NCI-H2081 (cell line): Measurements from ENCODE around the gene SCYL2.
"Not testable (repeated sequence)": the region's sequence is repeated elsewhere in the genome, so short reads cannot be mapped to it uniquely, and the experiment has no call there.

Experiments
- DNase-seq, 2 experiments: peaks; one replicate each; lab custom pipeline; 2025; lab: John Stamatoyannopoulos, UW

Gene SCYL2

DNA sequence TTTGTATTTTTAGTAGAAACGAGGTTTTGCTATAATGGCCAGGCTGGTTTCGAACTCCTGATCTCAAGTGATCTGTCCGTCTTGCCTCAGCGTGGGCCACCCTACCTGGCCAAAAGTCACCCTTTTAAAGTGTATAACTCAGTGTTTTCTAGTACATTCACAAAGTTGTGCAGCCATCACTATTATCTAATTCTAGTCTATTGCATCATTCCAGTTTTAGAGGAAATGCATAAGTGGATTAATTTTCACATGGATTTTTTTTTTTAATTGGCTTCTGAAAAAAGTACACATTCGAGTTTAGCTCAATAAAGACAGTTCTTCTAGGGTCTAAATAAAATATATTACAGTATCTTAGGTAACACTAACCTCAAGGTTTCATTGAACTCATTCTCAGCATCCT is 3.8 kb upstream of the SCYL2 start:
- no peak for DNase-seq

DNA sequence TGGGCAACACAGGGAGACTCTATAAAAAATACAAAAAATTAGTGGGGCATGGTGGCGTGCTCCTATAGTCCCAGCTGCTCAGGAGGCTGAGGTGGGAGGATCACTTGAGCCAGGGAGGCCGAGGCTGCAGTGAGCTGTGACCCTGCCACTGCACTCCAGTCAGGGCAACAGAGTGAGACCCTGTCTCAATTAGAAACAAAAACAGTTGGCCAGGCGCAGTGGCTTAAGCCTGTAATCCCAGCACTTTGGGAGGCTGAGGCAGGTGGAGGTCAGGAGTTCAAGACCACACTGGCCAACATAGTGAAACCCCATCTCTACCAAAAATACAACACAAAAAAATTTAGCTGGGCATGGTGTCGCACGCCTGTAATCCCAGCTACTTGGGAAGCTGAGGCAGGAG is 1.9 kb upstream of the SCYL2 start:
- DNase-seq = not testable (repeated sequence)

DNA sequence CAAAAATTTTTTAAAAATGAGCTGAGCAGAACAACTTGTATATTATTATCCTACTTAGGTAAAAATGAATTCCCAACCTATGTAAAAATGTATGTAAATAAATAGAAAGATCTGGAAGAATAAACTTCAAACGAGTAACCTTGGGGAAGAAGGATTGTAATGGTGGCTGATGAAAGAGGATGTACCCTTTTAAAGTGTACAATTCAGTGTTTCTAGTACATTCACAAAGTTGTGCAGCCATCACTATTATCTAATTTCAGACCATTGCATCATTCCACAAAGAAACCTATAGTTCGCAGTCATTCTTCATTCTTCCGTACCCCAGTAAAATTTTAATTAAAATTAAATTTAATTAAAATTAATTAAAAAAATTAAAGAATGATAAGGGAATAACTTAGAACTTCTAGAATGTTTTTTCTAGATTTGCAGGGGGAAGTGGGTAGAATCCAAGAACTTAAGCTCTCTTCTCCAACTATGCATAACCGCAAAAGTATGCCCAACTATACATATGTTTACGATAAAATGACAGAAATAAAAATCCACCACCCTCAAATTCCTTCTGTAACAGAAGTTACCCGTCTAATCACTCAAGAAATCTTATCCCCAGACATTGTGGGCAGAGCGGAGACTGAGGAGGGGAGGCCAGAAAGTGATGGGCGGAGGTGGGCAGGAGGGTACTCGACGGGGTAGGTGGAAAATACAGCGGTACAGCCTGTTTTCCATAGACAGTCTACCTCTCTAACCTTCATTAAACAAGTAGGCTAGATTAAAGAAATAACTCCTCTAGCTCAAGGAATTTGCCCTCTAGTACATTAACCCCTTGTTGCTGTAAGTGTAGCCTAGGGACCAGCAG is 1.0 kb upstream of the SCYL2 start:
- no peak for DNase-seq

DNA sequence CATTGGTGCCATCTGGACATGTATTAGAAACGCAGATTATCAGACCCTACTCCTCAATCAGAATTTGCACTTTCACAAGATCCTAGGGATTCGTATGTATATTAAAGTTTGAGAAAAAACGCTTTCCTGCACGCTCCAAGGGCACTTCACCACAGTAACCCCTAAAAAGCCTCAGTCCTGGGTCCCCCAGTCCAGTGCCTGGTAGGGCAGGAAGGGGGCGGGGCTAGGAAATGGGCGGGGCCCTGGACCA is 467 bp upstream of the SCYL2 start:
- no peak for DNase-seq

DNA sequence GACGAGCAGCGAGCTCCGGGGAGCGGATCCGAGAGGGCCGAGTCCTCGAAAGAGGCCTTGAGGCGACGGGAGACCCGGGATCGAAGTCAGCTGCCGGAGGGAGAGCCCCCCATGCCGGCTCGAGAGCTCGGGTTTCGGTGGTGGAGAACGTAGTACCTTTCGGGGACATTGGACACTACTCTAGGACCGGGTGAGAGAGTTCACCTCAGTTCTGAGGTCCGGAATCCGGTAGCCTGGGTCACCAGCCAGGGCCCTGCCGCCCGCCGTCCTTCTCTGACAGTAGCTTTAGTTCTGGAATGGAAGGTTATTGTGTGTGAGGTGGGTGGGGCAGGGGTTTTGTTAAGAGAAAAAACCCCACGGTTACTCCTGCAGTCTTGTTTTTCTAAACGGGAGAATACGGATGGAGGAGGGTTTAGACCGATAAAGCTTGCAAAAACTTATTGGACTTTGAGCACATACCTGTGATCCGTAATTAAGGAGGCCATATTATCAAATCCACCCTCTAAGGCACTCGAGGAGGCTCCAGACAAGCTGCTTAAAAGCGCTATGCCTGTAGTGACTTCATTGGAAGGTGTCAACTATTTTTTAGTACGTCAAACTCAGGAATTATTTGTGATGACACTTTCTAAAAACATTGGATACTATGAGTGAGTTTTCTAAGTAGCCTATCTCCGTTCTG is 765 bp downstream of the SCYL2 start:
- DNase-seq = peak in 1 of 2 experiments; percentile 14

DNA sequence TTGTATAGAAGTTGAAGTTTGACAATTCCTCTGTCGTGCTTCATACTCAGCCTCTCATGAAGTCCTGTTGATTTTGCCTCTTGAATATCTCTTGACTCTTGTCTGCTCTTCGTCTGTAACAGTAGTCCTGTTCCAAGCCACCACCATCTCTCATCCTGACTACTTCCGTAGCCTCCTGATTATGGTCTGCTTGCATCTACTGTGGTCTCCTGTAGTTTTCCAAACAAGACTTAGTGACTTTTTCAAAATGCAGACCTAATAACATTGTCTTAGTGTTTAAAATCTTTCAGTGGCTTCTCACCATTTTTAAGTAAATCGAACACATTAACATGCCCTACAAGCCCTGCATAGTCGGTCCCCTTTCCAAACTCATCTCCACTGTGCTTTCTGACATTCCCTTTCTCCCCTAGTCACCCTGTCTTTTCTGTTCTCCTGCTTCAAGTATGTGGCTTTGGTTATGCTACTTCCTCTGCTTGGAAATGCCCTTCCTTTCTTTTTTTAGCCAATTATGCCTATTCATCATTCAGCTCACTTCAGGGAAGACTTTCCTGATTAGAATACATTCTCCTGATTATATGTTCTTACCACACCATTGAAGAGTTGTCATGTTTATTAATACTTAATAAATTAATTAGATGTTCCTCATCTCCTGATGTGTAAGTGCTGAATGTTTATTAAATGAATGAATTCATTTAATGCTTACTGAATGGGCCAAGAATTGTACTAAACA is 2.0 kb downstream of the SCYL2 start:
- DNase-seq = no peak

DNA sequence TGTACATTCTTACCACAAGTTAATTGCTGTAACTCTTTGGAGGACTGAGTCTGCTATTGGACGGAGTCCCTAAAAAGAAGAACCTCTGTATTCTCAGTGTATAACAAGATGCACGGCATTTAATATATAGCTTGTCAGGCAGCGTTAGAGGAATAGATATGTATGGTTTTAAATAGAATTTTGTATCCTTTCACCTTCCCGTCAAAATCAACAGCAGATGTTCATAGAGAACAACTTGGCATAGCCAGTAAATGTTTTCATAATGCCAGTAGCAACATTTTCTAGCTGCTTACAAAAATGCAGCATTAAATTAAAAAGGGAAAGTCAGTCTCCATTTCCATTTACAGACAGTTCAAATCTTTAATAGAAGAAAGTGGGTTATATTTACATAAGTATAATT is 6.8 kb downstream of the SCYL2 start:
- DNase-seq = no peak

DNA sequence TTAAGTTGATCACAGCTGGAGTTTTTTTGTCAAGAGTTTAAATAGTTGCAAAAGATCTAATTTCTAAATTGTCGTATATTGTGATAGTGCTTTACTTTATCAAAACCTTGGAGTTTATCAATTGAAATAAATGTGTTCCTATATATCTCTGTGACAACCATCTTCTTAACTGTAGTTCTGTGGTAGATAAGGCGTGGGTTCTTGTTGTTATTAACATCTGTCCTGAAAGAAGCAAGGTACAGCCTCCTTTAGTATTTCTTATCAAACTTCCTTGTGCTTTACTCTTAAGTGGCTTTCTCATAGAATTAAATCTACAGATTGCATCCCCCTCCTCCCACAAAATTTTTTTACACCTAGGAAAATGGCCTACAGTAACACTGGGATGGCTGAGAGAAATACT is 7.3 kb downstream of the SCYL2 start:
- no peak for DNase-seq

DNA sequence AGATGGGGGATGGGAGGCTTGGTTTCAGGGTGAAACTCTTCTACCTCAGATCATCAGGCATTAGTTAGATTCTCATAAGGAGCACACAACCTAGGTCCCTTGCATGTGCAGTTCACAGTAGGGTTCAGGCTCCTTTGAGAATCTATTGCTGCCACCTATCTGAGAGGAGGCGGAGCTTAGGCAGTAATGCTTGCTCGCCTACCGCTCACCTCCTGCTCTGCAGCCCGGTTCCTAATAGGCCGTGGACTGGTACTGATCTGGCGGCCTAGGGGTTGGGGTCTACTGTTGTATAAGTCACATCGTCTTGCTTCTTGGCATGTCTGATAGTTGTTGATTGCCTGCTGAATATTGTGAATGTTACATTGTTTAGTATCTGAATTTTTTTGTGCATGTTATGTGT is 12.2 kb downstream of the SCYL2 start:
- no peak for DNase-seq

DNA sequence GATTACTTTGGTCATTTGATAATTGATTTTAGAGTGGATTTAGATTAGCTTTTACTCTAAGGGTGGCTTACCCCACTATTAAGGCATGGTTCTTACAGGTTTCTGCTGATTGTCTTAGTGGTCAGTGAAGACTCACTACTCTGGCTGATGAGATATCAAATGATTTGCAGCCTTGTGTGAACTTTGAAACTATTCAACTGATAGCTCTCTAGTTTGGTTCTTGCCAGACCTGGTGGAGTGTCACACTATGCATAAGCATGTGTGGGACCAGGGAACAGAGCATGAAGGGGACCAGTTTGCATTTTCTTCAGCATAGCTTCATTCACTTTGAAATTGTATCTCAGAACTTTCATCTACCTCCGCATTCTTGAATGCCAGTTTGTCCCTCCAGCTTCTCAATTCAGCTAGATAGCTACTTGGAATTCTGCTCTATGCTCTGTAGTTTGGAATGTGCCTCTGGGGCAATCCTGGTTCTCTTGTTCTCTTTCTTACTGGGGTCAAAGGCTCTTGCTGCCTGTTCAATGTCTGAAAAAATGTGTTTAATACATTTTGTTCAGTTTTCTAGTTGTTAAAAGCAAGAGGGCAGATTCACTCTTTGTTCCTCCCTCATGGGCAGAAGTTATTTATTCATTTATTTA is 12.7 kb downstream of the SCYL2 start:
- no peak for DNase-seq

DNA sequence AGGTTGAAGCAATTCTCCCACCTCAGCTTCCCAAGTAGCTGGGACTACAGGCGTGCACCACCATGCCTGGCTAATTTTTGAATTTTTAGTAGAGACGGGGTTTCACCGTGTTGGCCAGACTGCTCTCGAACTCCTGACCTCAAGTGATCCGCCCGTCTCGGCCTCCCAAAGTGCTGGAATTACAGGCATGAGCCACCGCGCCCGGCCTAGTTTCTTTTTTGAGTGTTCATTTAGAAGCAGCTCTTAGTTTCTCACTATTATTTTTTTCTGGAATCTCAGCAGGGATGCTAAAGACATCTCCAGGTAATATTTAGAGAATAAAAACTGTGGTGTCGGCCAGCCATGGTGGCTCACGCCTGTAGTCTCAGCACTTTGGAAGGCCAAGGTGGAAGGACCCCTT is 17.6 kb downstream of the SCYL2 start:
- not testable (repeated sequence) for DNase-seq

DNA sequence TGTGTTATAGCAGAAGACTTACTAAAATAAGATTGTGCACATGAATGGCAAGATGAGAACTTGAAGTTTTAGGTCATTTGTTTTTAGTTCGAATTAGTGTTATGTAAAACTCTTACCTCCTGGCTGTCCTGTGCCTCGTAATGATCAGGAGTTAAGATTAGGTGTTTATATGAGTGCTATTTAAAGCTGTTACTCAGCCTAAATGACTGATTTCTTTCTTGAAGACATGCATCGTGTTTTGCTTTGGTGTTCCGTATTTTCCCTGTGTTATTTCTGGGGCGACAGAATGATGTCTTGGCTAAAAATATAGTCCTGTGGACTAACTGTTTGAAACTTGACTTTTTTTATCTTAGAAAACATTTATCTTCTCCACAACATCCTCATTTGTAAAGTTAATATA is 22.1 kb downstream of the SCYL2 start:
- no peak for DNase-seq

DNA sequence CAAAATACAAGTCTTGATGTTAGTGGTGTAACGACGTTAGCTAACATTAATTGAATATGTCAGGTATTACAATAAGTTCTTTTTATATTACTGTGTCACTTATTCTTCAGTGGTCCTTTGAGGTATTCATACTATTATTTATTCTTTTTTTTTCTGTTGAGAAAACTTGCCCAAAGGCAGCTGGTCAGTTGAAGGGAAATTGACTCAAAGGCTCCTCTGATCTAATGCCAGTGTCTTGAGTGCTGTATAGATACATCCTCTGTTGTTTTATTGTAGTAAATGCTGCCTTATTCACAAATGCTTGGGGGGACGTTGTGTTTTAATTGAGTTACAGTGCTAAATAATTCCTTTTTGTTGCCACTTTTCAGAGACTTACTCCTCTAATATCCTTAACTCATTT is 23.0 kb downstream of the SCYL2 start:
- no peak for DNase-seq

DNA sequence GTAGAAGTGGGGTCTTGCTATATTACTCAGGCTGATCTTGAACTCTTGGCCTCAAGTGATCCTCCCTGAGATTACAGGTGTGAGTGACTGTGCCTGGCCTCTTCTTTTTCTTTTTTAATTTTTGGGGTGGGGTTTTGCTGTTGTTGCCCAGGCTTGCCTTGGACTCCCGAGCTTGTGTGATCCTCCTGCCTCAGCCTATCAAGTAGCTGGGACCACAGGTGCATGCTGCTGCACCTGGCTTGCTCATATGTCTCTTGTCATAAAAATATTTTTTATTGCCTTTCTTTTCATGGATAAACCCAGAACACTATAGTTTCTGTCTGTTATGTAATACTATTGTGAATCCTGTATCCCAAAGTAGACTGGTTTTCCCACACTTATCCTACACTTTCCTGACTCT is 26.0 kb downstream of the SCYL2 start:
- DNase-seq = no peak

DNA sequence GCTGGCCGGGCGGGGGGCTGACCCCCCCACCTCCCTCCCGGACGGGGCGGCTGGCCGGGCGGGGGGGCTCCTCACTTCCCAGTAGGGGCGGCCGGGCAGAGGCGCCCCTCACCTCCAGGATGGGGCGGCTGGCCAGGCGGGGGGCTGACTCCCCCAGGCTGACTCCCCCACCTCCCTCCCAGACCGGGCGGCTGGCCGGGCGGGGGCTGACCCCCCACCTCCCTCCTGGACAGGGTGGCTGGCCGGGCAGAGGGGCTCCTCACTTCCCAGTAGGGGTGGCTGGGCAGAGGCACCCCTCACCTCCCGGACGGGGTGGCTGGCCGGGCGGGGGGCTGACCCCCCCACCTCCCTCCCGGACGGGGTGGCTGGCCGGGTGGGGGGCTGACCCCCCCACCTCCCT is 27.4 kb downstream of the SCYL2 start:
- not testable (repeated sequence) for DNase-seq

DNA sequence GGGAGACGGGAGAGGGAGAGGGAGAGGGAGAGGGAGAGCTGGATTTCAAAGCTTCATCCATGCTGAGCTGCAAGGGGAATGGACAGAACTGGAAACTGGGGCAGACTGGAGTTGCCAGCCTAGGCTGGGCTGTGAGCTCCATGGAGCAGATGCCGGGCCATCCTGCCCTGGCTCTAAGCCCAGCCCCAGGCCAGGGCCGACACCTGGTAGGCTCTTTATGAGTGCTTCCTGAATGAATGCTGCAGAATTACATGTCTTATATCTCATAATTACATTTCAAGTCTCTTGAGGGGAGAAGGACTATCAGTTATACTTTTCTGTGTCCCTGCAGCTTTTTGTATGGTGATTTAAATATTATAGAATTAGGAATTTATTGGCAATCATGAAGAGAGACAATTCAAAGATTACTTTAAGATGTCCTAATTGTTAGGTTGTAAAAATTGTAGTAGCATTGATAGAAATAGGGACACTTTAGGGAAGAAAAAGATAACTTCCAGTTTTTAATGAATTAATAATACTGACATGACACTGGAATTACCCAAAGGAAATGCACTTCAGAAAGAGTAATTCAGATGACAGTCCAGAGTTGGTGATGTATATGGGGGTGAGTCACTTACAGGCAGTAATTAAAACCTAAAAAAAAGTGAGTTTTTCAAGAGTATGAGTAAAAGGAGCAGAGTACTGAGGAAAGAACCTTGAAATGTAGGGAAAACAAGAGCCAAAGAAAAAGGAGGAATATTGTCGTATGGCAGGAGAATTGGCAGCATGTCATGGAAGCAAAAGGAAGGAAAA is 29.0 kb downstream of the SCYL2 start:
- no peak for DNase-seq

DNA sequence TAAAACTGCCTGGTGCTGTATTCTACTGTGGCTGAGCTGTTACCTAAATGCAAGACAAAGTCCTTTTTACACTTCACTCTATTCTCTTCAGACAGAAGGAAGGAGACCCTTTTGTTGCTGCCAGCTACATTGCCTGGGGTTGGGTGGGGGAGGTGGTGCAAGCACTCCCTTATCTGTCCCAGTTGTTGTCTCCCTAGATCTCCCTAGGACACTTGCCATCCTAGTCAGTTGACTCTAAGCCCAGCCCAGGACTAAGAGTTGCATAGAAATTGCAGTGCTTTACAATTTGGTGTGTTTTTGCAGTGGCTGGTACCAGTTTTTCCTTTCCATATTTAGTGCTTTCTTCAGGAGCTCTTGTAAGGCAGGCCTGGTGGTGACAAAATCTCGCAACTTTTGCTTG is 35.1 kb downstream of the SCYL2 start:
- DNase-seq = no peak

DNA sequence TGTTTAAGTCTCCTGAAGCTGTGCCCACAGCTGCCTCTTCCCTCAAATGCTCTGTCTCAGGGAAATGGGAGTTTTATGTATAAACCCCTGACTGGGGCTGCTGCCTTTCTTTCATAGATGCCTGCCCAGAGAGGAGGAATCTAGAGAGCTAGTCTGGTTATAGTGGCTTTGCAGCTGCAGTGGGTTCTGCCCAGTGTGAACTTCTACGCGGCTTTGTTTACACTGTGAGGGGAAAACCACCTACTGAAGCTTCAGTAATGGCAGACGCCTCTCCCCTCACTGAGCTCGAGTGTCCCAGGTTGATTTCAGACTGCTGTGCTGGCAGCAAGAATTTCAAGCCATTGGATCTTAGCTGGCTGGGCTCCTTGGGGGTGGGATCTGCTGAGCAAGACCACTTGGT is 36.9 kb downstream of the SCYL2 start:
- no peak for DNase-seq

DNA sequence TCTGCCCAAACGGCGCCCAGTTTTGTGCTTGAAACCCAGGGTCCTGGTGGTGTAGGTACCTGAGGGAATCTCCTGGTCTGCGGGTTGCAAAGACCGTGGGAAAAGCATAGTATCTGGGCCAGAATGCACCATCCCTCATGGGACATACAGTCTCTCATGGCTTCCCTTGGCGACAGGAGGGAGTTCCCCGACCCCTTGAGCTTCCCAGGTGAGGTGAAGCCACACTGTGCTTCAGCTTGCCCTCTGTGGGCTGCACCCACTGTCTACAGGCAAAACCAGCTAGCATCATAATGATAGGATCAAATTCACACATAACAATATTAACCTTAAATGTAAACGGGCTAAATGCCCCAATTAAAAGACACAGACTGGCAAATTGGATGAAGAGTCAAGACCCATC is 37.4 kb downstream of the SCYL2 start:
- not testable (repeated sequence) for DNase-seq

DNA sequence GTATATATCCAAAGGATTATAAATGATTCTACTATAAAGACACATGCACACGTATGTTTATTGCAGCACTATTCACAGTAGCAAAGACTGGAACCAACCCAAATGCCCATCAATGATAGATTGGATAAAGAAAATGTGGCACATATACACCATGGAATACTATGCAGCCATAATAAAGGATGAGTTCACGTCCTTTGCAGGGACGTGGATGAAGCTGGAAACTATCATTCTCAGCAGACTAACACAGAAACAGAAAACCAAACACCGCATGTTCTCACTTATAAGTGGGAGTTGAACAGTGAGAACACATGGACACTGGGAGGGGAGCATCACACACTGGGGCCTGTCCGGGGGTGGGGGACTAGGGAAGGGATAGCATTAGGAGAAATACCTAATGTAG is 41.2 kb downstream of the SCYL2 start:
- not testable (repeated sequence) for DNase-seq

DNA sequence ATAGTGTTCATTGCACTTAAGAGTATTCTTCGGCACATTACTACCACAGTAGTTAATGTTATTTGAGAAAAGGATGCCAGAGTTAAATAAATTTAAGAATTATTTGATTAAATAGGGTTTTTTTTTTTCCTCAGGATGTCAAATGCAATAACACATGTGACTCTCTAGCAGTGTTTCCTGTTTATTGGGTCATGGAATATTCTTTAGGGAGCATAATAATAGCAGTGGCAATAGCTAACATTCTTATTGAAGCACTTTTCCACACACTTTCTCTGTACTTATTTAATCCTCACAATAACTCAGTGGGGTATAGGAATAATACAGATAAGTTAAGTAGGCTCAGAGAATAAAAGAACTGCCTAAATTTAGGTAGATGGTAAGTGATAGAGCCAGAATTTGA is 44.3 kb downstream of the SCYL2 start:
- DNase-seq = no peak

DNA sequence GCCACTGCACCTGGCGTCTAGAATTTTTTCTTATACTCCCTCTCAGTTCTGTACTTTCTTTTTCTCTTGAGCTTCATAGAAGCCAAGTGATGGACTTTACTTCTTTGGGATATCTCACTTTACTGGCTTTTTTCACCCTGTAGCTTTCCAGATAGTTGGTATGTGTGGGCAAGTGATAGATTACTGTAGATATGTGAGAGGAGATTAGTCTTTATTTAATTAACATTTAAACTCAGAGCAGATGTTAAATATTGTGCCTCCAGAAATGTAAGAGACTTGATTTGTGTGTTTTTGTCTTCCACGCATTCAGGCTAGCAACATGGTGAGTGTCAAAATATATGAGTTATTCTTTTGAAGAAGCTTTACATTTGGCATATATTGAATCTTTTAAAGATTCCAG is 50.4 kb downstream of the SCYL2 start:
- DNase-seq = no peak
